DOHH2 (cell line): ENCODE measurements around the gene STX16.

Experiments used
- H3F3A ChIP-seq: fragments of 200-600 bp; sonication (generic), shearing (Covaris generic); 2 replicates; pipeline ENCODE4 v1.6.0; 2016; ENCODE audit warnings: antibody characterized with exemption, mild to moderate bottlenecking; ENCODE audit not compliant: control insufficient read depth, insufficient read depth
- H3K27ac ChIP-seq: fragments of 200-600 bp; sonication (generic); 2 replicates; pipeline ENCODE4 v1.5.1; 2014; ENCODE audit warnings: low read depth, mild to moderate bottlenecking, low read length, moderate library complexity
- H3K27me3 ChIP-seq: fragments of 200-600 bp; sonication (generic); 2 replicates; pipeline ENCODE4 v1.6.1; 2014; ENCODE audit warnings: mild to moderate bottlenecking, low read length, mixed read lengths; ENCODE audit not compliant: control insufficient read depth
- H3K36me3 ChIP-seq: fragments of 200-600 bp; sonication (generic); 2 replicates; pipeline ENCODE4 v1.6.1; 2014; ENCODE audit warnings: mild to moderate bottlenecking, low read length, moderate library complexity, mixed read lengths; ENCODE audit not compliant: control insufficient read depth
- H3K4me1 ChIP-seq: fragments of 200-600 bp; sonication (generic); 2 replicates; pipeline ENCODE4 v1.6.1; 2014; ENCODE audit warnings: mild to moderate bottlenecking, low read length, mixed read lengths; ENCODE audit not compliant: control insufficient read depth
- H3K4me2 ChIP-seq: fragments of 200-600 bp; sonication (generic); 2 replicates; pipeline ENCODE4 v1.6.0; 2014; ENCODE audit warnings: mild to moderate bottlenecking, low read length, moderate library complexity
- H3K4me3 ChIP-seq: fragments of 200-600 bp; sonication (generic); 2 replicates; pipeline ENCODE4 v1.5.1; 2014; ENCODE audit warnings: mild to moderate bottlenecking, low read length, mixed read lengths
- H3K79me2 ChIP-seq: fragments of 200-600 bp; sonication (generic); 2 replicates; pipeline ENCODE4 v1.6.1; 2014; ENCODE audit warnings: mild to moderate bottlenecking, low read length, mixed read lengths; ENCODE audit not compliant: control insufficient read depth
- H3K9me2 ChIP-seq: fragments of 200-600 bp; sonication (generic); replicated peaks from 2 replicates; pipeline ENCODE4 v1.6.1; 2014; ENCODE audit warnings: mild to moderate bottlenecking, low read length, mixed read lengths; ENCODE audit not compliant: control insufficient read depth
- H3K9me3 ChIP-seq: fragments of 200-600 bp; sonication (generic); 2 replicates; pipeline ENCODE4 v1.6.1; 2014; ENCODE audit warnings: antibody characterized with exemption, low read length, mixed read lengths; ENCODE audit not compliant: control insufficient read depth, insufficient read depth
- H4K20me1 ChIP-seq: fragments of 200-600 bp; sonication (generic); 2 replicates; pipeline ENCODE4 v1.6.0; 2014; ENCODE audit warnings: low read depth, mild to moderate bottlenecking, antibody characterized with exemption, low read length, moderate library complexity; ENCODE audit not compliant: control insufficient read depth, insufficient read depth
- CTCF ChIP-seq: fragments of 200-600 bp; sonication (generic); IDR thresholded peaks from one replicate; pipeline ENCODE4 v1.5.1; 2014; ENCODE audit warnings: antibody characterized with exemption, mild to moderate bottlenecking, low read depth, low read length; ENCODE audit not compliant: poor library complexity, severe bottlenecking
- EZH2phosphoT487 ChIP-seq: fragments of 200-600 bp; sonication (generic); IDR thresholded peaks from 2 replicates; pipeline ENCODE4 v1.6.1; 2017; ENCODE audit warnings: borderline replicate concordance, mild to moderate bottlenecking, antibody characterized with exemption, low read length, moderate library complexity, mixed read lengths

The STX16 gene

DNA sequence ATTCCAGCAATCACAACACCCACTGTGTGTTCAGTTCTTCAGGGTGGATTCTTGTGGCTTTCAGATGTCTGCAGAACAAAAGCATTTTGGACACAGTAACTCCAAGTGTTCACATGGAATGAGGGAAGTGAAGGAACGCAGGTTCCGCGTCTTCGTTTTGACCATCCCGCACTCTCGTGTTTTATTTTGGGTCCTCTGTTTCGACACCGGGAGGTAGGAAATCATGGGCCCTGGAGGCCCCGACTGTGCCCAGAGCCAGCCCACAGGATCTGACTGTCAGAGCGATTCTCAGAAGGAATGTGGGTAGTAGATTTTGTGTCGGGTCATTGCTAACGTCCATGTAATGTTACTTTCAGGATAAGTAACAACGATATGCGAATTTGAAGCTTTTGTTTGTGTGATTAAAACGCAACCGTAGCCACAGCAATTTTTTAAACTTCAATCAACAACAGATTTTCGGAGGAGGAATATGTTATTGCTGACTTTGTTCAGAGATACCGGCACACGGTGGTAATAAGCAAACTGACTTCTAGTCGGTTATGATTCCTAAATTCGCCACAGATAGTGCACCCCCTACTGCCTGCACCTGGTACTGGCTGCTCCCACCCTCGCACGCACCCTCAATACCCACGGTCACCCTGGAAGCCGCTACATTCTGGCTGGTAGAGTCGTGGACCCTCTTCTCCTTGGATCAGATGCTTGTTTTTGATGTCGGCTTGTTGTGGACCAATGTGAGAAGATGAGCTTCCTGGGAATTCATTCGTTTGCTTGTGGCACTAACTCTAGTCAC is 52.0 kb downstream of the STX16 start:
- Histone ChIP-seq H3K27me3 (no peaks in the 10 kb centered on the region), H3K9me2 (no peaks in the 10 kb centered on the region), H4K20me1 (no peaks in the 10 kb centered on the region), H3K79me2 (no peaks in the 10 kb centered on the region), H3K27ac (no peak overlapping the region), H3F3A (no peaks in the 10 kb centered on the region), H3K9me3 (no peaks in the 10 kb centered on the region), H3K4me3 (no peak overlapping the region), H3K36me3 (no peaks in the 10 kb centered on the region), H3K4me2 (no peak overlapping the region), H3K4me1 (no peaks in the 10 kb centered on the region)
- TF ChIP-seq CTCF (peak; percentile 50), EZH2phosphoT487 (no peak)

DNA sequence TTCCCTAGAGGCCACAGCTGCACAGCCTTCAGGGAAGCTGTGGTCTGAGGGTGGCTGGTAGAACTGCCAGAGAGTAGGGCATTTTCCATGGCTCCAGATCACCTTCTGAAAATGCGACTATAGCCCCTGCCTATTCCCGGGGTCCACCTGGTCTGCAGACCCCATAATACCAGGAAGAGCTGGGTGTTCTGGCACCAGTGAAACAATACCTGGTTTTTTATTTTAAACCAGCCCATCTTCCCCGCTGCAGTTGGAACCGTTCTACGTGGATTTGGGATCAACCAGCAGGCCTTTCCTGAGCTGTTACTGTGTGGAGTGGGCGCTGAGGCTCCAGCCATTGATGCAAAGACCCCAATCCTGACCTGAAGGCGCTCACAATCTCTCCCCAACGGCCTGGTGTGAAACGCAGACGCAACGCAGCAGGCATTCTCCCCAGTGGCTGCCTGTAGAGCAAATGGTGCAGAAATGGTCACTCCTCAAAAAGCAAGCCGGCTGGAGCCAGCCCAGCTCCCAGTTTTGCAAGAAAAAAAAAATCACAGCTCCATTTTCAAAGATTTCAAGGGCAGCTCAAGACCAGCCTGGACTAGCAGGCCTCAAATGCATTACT is 52.8 kb downstream of the STX16 start:
- Histone ChIP-seq H3K36me3 (no peaks in the 10 kb centered on the region), H3K9me2 (no peaks in the 10 kb centered on the region), H3K9me3 (no peaks in the 10 kb centered on the region), H3K27ac (no peak overlapping the region), H3K4me2 (no peak overlapping the region), H4K20me1 (no peaks in the 10 kb centered on the region), H3K4me1 (no peaks in the 10 kb centered on the region), H3K4me3 (no peak overlapping the region), H3F3A (no peaks in the 10 kb centered on the region), H3K79me2 (no peaks in the 10 kb centered on the region), H3K27me3 (no peaks in the 10 kb centered on the region)
- no peak for TF ChIP-seq EZH2phosphoT487

DNA sequence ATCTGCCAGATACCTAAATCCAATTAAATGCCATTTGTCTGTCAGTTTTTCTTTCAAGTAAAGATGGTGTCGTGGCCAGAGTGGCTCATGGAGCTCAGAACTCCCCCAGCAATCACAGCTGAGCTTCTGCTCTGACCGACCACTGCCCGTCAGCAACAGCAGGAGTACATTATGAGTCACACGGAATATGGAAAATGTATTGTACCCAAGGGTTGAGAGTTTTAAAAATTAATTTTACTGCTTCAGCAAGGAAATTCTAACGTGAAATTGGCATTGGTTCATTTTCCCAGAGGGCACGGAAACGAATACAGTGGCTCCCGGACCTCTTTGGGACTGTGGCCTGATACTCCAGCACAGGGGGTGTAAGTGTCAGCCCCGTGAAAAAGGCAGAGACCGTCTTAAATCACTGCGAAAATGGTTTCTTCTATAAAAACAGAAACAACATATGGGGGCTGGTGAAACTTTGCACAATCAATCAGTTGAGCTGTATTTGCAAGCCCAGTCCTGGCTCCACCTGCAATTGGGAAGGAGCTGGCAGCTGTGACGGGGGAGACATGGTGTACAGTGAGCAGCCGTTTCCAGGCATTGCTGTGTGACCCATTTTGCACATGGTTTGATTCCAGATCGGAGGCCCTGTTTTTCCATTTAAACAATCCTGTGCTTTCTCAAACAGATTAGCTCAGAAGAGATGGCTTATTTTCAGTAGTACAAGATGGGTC is 54.3 kb downstream of the STX16 start:
- no peaks in the 10 kb centered on the region for H3K9me2 ChIP-seq
- no peaks in the 10 kb centered on the region for H3K4me1 ChIP-seq
- TF ChIP-seq CTCF (no peak), EZH2phosphoT487 (no peak)
- no peaks in the 10 kb centered on the region for H3K79me2 ChIP-seq
- no peak overlapping the region for H3K27ac ChIP-seq
- H3K4me2 ChIP-seq = no peak overlapping the region
- H4K20me1 ChIP-seq = no peaks in the 10 kb centered on the region
- no peaks in the 10 kb centered on the region for H3F3A ChIP-seq
- H3K27me3 ChIP-seq = no peaks in the 10 kb centered on the region
- H3K36me3 ChIP-seq = no peaks in the 10 kb centered on the region
- H3K4me3 ChIP-seq = no peak overlapping the region
- H3K9me3 ChIP-seq = no peaks in the 10 kb centered on the region
